Thyroid gland (tissue), 4 donors: ENCODE data around the gene HEBP1. TPM values are rescaled to one million over a fixed set of nuclear protein-coding genes. Genes with fewer than 3 reads are reported as not detected.

Source experiments
- DNase-seq, 2 donors: peaks; one replicate each; pipeline ENCODE4 v3.0.0-alpha.2; 2019
- H3K27ac ChIP-seq, 3 donors: fragments of 200-600 bp; sonication (generic); 1 replicate in 2 of 3; 2 replicates in 1 of 3; pipeline ENCODE4 v1.5.1; 2016 to 2019; ENCODE audit warnings: mild to moderate bottlenecking in 1 of 3, moderate library complexity in 1 of 3
- H3K27me3 ChIP-seq: fragments of 200-600 bp; sonication (generic); one replicate; pipeline ENCODE4 v1.5.1; 2019
- H3K36me3 ChIP-seq, 2 donors: fragments of 200-600 bp; sonication (generic); one replicate each; pipeline ENCODE4 v1.5.1; 2016 to 2019
- H3K4me1 ChIP-seq, 2 donors: fragments of 200-600 bp; sonication (generic); one replicate each; pipeline ENCODE4 v1.5.1; 2017 to 2019
- H3K4me3 ChIP-seq, 3 donors: fragments of 200-600 bp; sonication (generic); replicated peaks in 1 of 3; 1 replicate in 2 of 3; 2 replicates in 1 of 3; pipeline ENCODE4 v1.5.1; 2016; ENCODE audit warnings: mild to moderate bottlenecking in 1 of 3
- H3K9me3 ChIP-seq: fragments of 200-600 bp; sonication (generic); one replicate; pipeline ENCODE4 v1.5.1; 2017
- POLR2A ChIP-seq, 2 donors: fragments of 450-650 bp; IDR thresholded peaks; one replicate each; pipeline ENCODE4 v1.6.1; 2017; ENCODE audit warnings: antibody characterized with exemption in 2 of 2, mild to moderate bottlenecking in 2 of 2, moderate library complexity in 1 of 2
- WGBS, 2 donors: methylation state at CpG; one replicate each; pipeline ENCODE4 v1.1.5; 2017; 5-methylcytosine and 5-hydroxymethylcytosine counted together
- intact Hi-C: fragments of 100-400 bp; cut with DNase I; formaldehyde crosslinking; loops from one replicate; pipeline ENCODE4 v1.15.1; 2023
- small RNA-seq: library from RNA; depleted of rRNA; stranded (forward); fragments of <200 nt; gene quantifications from one replicate; pipeline ENCODE3, GENCODE V24; 2016
- total RNA-seq, 4 donors: library from RNA; depleted of rRNA; stranded (reverse); fragments of >200 nt; gene quantifications; one replicate each; pipeline ENCODE4 v1.2.3, GENCODE V29; 2016
- TF ChIP-seq, protein P1 (sequence below), 6 experiments: fragments of 200-600 bp in 3 of 6; fragments of 450-650 bp in 3 of 6; sonication (generic) in 3 of 6; IDR thresholded peaks; one replicate each; pipeline ENCODE4 v1.5.1; 2016 to 2019; ENCODE audit warnings: antibody characterized with exemption in 6 of 6, mild to moderate bottlenecking in 2 of 6, inconsistent platforms in 1 of 6, moderate library complexity in 1 of 6

HEBP1 gene
- total RNA-seq, 4 donors from 2014 or later: 80.4 to 125 (median 91.3) TPM

DNA sequence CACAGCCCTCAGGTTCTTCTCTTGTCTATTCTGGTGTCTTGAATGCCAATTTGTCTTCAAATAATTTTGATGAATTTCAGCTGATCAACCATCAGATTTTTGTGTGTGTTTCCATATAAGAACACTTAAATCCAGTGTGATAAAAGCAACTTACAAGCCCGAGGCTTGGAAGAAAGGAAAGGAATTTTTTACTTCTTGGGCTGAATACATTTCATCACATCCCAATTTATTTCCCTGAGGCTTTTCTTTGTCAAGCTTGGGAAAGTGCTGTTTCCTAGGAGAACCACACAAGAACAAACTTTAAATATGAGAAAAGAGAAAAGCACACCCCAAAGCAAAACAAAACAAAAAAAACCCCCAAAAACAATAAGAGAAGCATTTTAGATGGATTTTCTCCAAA, 74.7 kb downstream of the HEBP1 start:
- intact Hi-C loops: no loop called here
- H3K4me1 ChIP-seq: peaks cover 0 to 6% of the 10 kb centered on the region in 2 donors
- no peak overlapping the region for H3K4me3 ChIP-seq
- no peak for TF ChIP-seq POLR2A (IDR thresholded peaks at IDR 0.05)
- TF ChIP-seq, protein P1, sequence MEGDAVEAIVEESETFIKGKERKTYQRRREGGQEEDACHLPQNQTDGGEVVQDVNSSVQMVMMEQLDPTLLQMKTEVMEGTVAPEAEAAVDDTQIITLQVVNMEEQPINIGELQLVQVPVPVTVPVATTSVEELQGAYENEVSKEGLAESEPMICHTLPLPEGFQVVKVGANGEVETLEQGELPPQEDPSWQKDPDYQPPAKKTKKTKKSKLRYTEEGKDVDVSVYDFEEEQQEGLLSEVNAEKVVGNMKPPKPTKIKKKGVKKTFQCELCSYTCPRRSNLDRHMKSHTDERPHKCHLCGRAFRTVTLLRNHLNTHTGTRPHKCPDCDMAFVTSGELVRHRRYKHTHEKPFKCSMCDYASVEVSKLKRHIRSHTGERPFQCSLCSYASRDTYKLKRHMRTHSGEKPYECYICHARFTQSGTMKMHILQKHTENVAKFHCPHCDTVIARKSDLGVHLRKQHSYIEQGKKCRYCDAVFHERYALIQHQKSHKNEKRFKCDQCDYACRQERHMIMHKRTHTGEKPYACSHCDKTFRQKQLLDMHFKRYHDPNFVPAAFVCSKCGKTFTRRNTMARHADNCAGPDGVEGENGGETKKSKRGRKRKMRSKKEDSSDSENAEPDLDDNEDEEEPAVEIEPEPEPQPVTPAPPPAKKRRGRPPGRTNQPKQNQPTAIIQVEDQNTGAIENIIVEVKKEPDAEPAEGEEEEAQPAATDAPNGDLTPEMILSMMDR (IDR thresholded peaks at IDR 0.05): no peak
- H3K27me3 ChIP-seq: no peaks in the 10 kb centered on the region
- WGBS, 2 donors: 49 to 52% methylated on average over 1 of the region's 1 CpG
- no peak for DNase-seq
- H3K9me3 ChIP-seq: no peaks in the 10 kb centered on the region
- H3K36me3 ChIP-seq: no peaks in the 10 kb centered on the region
- peak overlapping the region in 1 of 3 donors; percentile 65 for H3K27ac ChIP-seq

Small RNA genes within 50 kb of the gene (small RNA-seq; reads per million reads assigned to genes)
- gene RF00604: not detected

Other genes with a start within 250 kb of the HEBP1 start
- gene APOLD1, start 214.6 kb downstream of the HEBP1 start, total RNA-seq: 10 to 100 TPM; 34.1 to 72.7 (median 49.5) TPM
- gene DDX47, start 186.9 kb downstream of the HEBP1 start, total RNA-seq: 10 to 100 TPM; 75.5 to 94.2 (median 81.8) TPM
- 100 to 1,000 TPM; 107 to 207 (median 128) TPM for gene GPRC5A, start 108.7 kb downstream of the HEBP1 start, total RNA-seq
- not detected for gene GPRC5D, start 48.1 kb downstream of the HEBP1 start, total RNA-seq
- 10 to 100 TPM; 15.7 to 23.2 (median 19.3) TPM for gene FAM234B, start 44.1 kb upstream of the HEBP1 start, total RNA-seq
- 1 to 10 TPM in 1 of 4 donors, not detected in 3; 1.2 TPM for gene GSG1, start 103.4 kb upstream of the HEBP1 start, total RNA-seq
- gene EMP1, start 196.5 kb upstream of the HEBP1 start, total RNA-seq: 100 to 1,000 TPM; 459 to 634 (median 503) TPM